Measurements from ENCODE around the gene HCFC1R1. TPM values are rescaled to one million over a fixed set of nuclear protein-coding genes. Genes with fewer than 3 reads are reported as not detected.
A peak's percentile ranks its signal among the peaks of the same experiment; 100 is the strongest.

The HCFC1R1 gene
- total and polyA plus RNA-seq, 2 of the 8 experiments (the other 6 are each of a cell fraction or from before 2014, with no cell fraction given), result 72.7 to 138 TPM

GRCh38 chr16:2986623-2987188 is 37.0 kb downstream of the HCFC1R1 start:
- Histone ChIP-seq H2BK5ac (ENCODE audit: low read depth, low read length) (no peak overlapping the region), H4K5ac (ENCODE audit: insufficient read length, low read depth, low read length) (no peak overlapping the region), H3K27me3 (replicated peaks in 1 of 4; ENCODE audit: control insufficient read depth in 3 of 4, extremely low read depth in 1 of 4, insufficient read depth in 3 of 4, low read length in 3 of 4) (no peaks in the 10 kb centered on the region; a peak in 1 of 7 replicates), H3K23me2 (ENCODE audit: low read depth, low read length) (peaks cover 2% of the 10 kb centered on the region; the same call in 1 of the 2 replicates), H3K9me3 (ENCODE audit: insufficient read depth in 2 of 2, low read depth in 1 of 2, low read length in 1 of 2) (no peaks in the 10 kb centered on the region), H3K79me2 (ENCODE audit: control insufficient read depth in 1 of 2, insufficient read depth in 2 of 2, low read length in 2 of 2) (no peaks in the 10 kb centered on the region), H3K23ac (ENCODE audit: insufficient read length) (no peak overlapping the region), H4K91ac (replicated peaks; ENCODE audit: insufficient read length, low read length) (no peak overlapping the region), H3K14ac (ENCODE audit: insufficient read length) (no peak overlapping the region), H3K4me3 (ENCODE audit: extremely low read depth in 1 of 4, insufficient read depth in 2 of 4, low read depth in 3 of 4, low read length in 4 of 4) (no peak overlapping the region), H2BK15ac (ENCODE audit: low read length) (no peak overlapping the region), H2AK5ac (ENCODE audit: low read depth, low read length) (peak overlapping the region; percentile 66; the same call in 1 of the 2 replicates), H3K4me2 (ENCODE audit: insufficient read depth in 1 of 2, low read depth in 2 of 2, low read length in 2 of 2) (no peak overlapping the region), H3K4ac (replicated peaks; ENCODE audit: insufficient read length, low read depth, low read length) (peak overlapping the region; percentile 74), H3K79me1 (ENCODE audit: low read depth, low read length) (no peaks in the 10 kb centered on the region), H2AFZ (ENCODE audit: low read length) (no peak overlapping the region), H3K36me3 (ENCODE audit: control insufficient read depth in 2 of 4, insufficient read depth in 4 of 4, low read length in 3 of 4) (no peaks in the 10 kb centered on the region), H3K27ac (ENCODE audit: low read depth, low read length) (no peak overlapping the region), H4K8ac (ENCODE audit: extremely low read depth, insufficient read depth, low read length) (peak overlapping the region; percentile 3; the same call in 1 of the 2 replicates), H2BK120ac (replicated peaks; ENCODE audit: low read depth, low read length) (no peak overlapping the region), H3K18ac (ENCODE audit: extremely low read depth, low read length) (no peak overlapping the region), H3K56ac (replicated peaks; ENCODE audit: insufficient read length, low read depth, low read length) (no peak overlapping the region), H2BK12ac (ENCODE audit: low read depth, low read length) (peak overlapping the region; percentile 60; the same call in 1 of the 2 replicates), H4K20me1 (replicated peaks in 1 of 2; ENCODE audit: control insufficient read depth in 1 of 2, insufficient read depth in 2 of 2, low read length in 2 of 2) (no peaks in the 10 kb centered on the region), H2BK20ac (ENCODE audit: low read length) (peak overlapping the region; percentile 48; the same call in 1 of the 2 replicates), H3K9ac (replicated peaks in 1 of 4; ENCODE audit: extremely low read depth in 1 of 4, low read depth in 3 of 4, low read length in 3 of 4) (no peak overlapping the region), H3K4me1 (replicated peaks in 1 of 4; ENCODE audit: control insufficient read depth in 3 of 4, insufficient read depth in 4 of 4, low read length in 3 of 4) (peaks cover 3 to 32% (median 26%) of the 10 kb centered on the region in 4 experiments)
- CTCF ChIA-PET (ENCODE audit: partially characterized antibody), result interaction anchor here (1.0 to 2.7 kb wide), 6 partner anchors 17 to 44 kb away, joined by 3 to 11 read pairs (median 4); partner anchors contain the start of genes CLDN9 and PAQR4
- TF ChIP-seq CHD1 (IDR thresholded peaks at IDR 0.05; ENCODE audit: low read depth, low read length) (no peak), SP2 (IDR thresholded peaks at IDR 0.05; ENCODE audit: low read length) (no peak), TAF7 (optimal IDR thresholded peaks at IDR 0.05; ENCODE audit: borderline replicate concordance, low read depth, low read length) (no peak), ZNF274 (IDR thresholded peaks at IDR 0.05; ENCODE audit: borderline replicate concordance, extremely low read depth, low read length) (no peak), HDAC2 (IDR thresholded peaks at IDR 0.05; ENCODE audit: borderline replicate concordance in 1 of 2, low read depth in 2 of 2, low read length in 2 of 2) (no peak), TBP (IDR thresholded peaks at IDR 0.05; ENCODE audit: low read depth, low read length) (no peak), SRF (IDR thresholded peaks at IDR 0.05; ENCODE audit: low read depth, low read length) (no peak), ATF3 (IDR thresholded peaks at IDR 0.05; ENCODE audit: insufficient read depth, low read depth, low read length) (no peak)
- no peak for DNase-seq (ENCODE audit: low read depth in 1 of 2, low spot score in 2 of 2)
- POLR2A ChIA-PET (ENCODE audit: partially characterized antibody), result interaction anchor here (0.5 to 15.2 kb wide), 6 partner anchors 9 to 37 kb away, joined by 3 to 200 read pairs (median 8); partner anchors contain the start of genes CLDN6, HCFC1R1, THOC6 and TNFRSF12A
- FAIRE-seq, result no peak
- 94% methylated on average over 17 of the region's 17 CpGs; no CpG with 5 or more reads in 1 of the 2 experiments for WGBS, 2 experiments (ENCODE audit: extremely low coverage in 1 of 2, insufficient coverage in 1 of 2, insufficient read length in 1 of 2, insufficient replicate concordance in 2 of 2, low coverage in 1 of 2, low lambda C conversion rate in 2 of 2, missing lambda C conversion rate in 1 of 2)

Measured in H1 (cell line).